GM21786 (cell line): ENCODE results near the gene SLC6A9.

Source experiments
- ATAC-seq: cut with Tn5 transposase; IDR thresholded peaks from one replicate; pipeline ENCODE4 v1.9.1; 2021; ENCODE audit not compliant: unreplicated experiment

The SLC6A9 gene

DNA sequence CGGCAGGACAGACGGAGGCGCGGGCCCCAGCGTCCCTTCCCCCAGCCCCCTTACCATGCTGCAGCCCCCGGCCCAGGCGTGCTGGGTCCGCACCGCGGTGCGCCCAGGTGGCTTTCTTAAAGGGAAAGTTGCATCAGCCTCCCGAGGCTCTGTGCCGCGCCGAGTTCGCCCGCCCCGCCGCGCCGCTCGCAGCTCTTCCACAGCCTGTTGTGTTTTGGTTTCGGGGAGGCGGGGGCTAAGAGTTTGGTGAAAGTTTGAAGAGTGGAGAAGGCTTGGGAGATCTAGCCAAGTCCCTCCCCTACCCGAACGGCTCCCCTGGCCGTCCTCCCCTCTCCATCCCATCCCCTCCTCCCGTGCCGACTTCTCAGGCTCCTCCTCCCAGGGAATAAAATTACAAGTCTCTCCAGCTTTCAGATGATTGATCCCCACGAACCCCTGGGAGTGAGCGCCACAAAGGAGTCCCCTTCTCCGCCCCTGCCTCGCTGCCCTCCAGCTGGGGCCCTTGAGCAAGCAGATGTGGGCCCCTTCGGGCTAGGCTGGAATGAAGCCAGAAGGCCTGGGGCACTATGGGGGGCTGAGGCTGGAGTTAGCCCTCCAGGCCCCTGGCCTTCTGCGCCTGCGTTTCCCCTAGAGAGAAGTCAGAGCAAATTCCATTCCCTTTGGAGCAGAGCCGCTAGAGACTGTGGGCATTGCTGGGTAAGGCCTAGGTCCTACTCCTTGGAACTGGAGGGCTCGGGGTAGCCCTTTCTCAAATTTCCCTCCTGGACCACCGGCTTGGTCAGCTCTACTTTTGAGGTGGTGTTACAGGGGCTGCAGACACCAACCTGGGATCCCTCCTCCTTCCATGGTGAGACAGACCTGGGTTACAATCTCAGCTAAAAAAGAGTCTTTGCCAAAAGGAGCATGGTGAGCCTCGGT, at the start of gene SLC6A9:
SLC6A9 (minus strand) TSS at position 211 of the 918 bp plus-strand sequence. CDS start 7,185 bp downstream, outside the sequence.
- no peak for ATAC-seq

DNA sequence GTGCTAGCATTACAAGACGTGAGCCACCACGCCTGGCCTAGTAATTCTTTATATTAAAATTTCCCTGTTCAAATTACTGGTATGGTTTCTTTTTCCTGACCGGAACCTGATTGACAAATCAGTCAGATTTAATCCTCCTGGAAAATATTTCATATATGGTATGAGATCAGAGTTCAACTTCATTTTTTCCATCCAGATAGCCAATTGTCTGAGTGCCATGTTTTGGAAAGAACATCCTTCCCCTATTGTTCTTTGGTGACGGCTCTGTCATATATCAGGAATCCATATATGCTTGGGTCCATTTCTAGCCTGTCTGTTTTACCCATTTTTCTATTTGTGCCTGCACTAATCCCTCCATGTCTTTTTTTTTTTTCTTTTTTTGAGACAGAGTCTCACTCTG, 48.3 kb upstream of the SLC6A9 start:
- no peak for ATAC-seq

DNA sequence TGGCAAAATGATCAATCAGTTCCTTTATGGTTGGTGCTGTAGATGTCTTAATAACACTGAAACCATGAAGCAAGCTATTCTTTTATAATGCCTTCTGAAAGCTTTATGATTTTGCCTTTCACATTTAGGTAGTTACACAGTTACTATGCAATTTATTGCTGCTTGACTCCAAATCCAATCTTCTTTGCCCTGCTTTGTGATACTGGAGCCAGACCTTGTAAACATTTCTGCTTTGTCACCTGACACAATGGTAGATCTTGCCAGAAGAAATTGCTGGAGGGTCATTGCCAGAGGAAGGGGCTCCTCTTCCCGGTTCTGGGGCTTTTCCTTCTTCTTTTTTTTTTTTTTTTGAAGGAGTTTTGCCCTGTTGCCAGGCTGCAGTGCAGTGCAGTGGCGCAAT, 46.8 kb upstream of the SLC6A9 start:
- no peak for ATAC-seq

DNA sequence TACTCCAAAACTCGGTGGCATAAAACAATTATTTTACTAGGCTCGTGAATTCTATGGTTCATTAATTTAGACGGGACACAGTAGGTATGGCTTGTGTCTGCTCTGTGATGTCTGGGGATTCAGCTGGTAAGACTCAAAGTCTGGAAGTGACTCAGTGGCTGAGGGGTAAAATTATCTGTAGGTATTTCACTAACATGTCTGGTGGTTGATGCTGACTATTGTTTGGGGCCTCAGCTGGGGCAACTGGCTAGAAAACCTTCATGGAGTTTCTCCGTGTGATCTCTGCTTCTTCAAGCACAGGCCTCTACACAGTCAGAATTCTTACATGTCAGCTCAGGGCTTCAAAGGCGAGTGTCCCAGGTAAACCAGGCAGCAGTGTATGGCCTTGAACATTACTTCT, 46.2 kb upstream of the SLC6A9 start:
- ATAC-seq: no peak

DNA sequence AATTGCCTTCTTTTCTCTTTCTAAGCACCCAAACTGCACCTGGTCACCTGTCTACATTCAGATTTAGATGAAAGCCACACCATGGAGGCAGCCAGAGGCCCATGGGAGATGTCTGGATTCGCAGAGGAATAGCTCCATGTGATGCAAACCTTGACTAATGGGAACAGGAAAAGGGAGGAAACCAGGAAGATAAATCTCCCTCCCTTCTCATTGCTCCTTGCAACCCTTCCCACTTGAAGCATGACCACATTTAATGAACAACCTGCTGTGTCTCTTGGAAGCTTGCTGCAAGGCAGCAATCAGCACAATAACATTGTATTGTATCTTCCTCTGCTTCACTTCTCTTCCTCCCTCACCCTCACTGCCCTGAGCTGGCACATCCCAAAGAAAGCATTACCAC, 44.8 kb upstream of the SLC6A9 start:
- no peak for ATAC-seq

DNA sequence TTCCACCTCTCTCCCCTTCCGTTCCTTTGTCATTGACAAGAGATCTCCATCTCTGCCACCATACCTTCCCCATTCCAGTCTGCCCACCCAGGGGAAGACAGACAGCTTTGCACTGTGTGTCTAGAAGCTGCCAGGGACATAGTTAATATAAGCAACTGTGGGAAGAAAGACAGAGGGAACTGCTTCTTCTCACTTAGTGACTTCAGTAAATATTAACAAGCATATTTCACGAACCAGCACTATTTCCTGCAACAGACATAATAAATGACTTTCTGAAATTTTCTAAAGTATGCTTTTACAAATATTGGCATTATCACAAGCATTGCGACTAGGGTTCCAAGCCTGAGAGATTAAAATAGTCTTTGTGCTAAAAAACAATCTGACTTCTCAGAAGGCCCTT, 43.2 kb upstream of the SLC6A9 start:
- ATAC-seq: no peak

DNA sequence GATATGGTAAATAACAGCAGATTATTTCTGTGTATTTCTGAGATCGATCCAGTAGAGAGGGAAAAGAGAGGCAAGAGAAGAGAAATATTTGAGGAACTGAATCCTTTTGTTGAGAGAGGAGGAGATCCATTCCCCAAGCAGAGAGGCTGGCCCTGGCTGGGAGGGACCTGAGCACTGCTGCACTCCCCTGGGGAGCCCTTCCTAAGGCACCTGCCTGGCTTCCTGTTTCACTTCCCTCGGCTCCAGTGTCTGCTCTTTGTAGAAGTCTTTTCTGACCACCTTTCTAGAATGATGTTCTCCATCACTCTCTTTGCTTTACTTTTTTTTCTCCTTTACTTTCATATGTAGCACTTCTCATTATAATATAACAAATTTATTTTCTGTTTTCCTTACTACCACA, 42.3 kb upstream of the SLC6A9 start:
- no peak for ATAC-seq

DNA sequence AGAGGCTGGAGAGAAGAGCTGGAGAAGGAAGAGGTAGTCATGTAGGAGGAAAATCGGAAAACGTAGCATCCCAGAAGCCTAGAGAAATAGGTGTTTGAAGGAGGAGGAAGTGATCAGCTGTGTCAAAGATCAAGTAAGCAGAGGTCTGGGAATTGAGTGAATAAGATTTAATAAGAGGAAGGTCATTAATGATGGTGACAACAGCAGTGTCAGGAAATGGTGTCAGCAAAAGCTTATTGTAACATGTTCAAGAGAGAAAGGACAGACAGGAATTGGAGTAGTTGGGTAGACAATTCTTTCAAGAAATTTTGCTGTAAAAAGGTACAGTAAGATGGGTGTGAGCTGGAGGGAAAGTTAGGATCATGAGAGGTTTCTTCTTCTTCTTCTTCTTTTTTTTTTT, 41.6 kb upstream of the SLC6A9 start:
- ATAC-seq: no peak

DNA sequence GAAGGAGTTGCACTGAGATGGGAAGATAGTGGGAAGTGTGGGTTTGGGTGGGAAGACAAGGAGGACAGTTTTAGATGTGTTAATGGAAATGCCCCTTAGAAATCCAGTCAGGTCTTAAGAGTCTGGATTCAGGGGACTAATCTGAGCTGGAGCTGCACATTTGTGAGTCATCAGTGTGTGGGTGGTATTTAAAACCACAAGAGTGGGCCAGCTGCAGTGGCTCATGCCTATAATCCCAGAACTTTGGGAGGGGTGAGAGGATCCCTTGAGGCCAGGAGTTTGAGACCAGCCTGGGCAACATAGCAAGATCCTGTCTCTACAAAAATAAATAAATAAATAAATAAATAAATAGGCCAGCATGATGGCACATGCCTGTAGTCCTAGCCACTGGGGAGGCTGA, 40.9 kb upstream of the SLC6A9 start:
- no peak for ATAC-seq

DNA sequence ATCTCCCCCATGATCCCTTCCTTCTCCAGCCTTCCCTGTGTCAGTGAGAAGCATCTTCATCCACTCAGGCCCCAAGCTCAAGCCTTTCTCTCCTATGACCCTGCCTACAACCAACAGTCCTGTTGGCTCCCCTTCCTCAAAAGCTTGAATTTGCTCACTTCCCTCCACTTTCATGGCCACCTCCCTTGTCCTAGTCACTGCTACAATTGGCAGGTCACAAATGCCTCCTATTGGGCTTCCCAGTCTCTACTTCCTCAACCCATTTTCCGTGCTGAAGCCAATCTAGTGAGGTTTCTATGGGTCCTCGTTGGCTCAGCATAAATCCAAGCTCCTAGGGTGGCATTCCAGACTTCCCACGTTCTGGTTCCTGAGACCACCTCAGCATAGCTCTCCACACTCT, 40.2 kb upstream of the SLC6A9 start:
- no peak for ATAC-seq

DNA sequence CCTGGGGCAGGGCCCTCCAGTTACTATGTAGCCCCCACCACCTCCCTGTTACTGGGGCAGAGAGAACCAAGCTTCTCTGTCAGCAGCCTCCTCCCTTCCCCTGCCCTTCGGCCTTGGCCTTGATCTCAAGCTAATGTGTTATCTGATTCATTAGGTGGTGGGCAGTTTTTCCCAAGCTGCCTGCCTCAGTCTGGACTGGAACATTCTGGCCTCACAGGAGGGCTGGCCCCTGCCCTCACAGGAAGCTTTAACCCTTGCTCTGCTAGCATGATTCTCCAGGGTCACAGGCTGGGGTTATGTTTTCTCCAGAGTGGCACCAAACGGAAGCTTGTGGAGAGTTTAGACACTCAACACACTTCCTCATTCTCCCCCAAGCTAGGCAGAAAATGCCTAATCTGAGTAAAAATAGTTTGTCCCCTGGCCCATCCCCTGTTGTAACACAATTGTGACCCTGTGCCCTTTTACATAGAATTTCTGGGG, 37.2 kb upstream of the SLC6A9 start:
- peak; percentile 54 for ATAC-seq

DNA sequence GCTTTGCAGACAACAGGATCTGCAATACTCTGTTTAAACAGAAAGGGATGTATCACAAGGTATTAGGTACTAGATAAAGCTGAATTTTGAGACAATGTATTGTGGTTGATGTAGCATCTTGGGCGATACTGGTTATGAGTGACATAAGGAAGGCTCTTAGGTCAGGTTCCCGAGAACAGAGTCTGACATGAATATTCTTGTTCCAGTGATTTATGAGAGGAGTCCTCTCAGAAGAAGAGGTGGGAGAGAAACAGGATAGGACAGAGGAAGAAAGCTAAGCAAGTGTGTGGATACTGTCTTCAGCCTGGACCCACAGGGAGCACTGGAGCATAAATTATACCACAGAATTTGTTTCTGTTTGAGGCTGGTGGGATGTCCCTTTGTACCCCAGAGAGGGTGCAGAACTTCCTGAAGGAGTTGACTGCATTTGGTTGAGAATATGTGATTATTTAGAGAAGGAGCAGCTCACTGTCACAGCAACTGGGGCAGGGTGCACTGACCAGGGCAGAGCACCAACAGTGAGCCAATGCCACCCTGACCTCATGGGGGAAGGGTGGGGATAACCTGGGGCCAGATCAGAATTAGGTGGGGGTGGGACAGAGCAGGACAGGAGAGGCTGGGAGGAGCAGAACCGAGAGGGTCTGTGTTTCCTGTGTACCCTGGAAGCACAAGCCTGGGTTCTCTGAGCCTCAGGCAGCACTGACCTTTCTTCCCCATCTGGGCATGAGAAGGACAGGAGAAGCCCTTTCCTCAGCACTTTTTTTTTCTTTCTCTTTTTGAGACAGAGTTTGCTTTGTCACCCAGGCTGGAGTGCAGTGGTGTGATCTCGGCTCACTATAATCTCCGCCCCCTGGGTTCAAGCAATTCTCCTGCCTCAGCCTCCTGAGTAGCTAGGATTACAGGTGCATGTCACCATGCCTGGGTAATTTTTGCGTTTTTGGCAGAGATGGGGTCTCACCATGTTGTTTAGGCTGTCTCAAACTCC, 36.3 kb upstream of the SLC6A9 start:
- ATAC-seq: no peak

DNA sequence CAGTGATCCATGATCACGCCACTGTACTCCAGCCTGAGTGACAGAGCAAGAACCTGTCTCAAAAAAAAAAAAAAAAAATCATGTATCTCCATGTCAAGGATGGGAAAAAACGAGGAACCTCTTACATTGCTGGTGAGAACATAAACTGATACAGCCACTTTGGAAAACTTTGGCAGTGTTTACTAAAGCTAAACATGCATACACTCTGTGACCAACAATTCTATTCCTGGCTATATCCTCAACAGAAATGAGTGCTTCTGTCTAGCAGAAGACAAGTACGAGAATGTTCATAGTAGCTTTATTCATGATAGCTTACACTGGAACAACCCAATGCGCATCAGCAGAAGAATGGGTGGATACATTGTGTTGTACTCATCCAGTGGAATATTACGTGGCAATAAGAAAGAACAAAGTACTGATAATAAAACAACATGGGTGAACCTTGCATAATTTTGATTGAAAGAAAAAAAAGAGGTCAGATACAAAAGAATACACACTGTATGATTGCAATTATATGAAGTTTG, 31.5 kb upstream of the SLC6A9 start:
- no peak for ATAC-seq

DNA sequence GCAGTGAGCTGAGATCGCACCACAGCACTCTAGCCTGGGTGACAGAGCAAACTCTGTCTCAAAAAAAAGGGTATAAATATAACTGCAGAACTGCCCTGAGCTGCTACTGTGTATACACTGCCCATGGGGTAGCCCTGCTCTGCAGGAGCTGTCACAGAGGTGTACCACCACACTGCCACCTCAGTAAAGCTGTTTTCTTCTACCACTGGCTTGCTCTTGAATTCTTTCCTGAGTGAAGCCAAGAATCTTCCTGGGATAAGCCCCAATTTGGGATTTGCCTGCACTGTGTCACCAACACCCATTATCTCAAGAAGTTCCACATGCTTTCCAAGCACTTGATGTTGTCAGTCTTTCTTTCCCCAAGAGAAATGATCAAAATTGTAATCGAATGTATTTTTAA, 30.6 kb upstream of the SLC6A9 start:
- no peak for ATAC-seq

DNA sequence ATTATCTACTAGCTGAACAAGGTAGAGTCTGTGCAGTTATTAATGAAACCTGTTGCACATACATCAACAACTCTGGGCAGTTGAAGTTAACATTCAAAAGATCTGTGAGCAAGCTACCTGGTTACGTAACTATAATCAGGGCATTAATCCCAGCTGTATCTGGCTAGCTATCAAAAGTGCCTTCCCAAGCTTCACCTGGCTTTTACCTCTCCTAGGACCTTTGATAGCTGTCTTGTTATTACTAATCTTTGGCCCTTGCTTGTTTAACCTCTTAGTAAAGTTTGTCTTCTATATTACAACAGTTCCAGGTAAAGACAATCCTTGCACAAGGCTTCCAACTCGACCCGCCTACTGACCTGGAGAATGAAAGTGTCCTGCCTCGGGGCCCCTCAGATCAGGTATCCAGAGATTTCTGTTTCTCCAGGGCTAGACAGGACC, 29.6 kb upstream of the SLC6A9 start:
- ATAC-seq: no peak

DNA sequence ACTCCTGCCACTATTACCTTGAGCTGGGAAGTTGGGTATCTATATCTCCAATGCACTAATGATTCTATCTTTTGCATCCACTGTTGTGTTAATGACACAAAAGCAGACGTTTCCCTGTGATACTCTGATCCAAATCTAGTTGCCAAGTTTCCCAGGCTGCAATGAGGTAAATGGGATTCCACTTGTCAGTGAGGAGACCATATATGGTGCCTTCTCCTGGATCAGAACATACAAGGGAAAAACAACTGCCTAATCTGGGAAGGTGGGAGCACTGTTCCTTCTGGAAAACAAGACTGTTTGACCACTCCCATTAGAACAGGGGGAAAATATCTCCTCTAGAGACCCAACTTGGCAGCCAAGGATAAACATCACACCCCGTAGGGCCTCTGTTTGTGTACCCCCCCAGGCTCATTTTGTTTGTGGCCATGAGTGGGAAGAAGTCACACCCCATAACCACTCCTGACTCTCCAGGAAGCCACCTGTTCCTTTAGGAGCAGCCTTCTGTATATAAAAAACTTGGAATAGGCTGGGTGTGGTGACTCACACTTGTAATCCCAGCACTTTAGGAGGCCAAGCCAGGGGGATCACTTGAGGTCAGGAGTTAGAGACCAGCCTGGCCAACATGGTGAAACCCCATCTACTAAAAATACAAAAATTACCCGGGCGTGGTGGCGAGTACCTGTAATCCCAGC, 28.5 kb upstream of the SLC6A9 start:
- ATAC-seq: no peak

DNA sequence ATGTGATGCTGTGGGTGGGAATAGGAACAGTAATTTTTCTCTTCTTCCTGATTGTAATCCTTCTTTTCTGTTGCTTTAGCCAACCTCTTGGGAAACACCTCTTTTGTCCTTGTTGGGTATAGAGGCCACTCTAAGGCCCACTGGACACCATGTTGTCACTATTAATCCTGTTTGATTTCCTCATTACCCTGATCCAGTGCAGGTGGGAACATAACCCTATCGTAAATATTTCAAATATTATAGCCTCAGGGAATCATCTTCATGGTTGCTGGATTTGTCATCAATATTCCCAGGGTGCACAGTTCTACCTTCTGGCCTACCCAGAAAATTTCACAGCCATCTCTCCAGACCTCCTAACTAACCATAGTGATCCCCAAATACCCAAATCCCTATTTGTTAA, 27.9 kb upstream of the SLC6A9 start:
- ATAC-seq: no peak

DNA sequence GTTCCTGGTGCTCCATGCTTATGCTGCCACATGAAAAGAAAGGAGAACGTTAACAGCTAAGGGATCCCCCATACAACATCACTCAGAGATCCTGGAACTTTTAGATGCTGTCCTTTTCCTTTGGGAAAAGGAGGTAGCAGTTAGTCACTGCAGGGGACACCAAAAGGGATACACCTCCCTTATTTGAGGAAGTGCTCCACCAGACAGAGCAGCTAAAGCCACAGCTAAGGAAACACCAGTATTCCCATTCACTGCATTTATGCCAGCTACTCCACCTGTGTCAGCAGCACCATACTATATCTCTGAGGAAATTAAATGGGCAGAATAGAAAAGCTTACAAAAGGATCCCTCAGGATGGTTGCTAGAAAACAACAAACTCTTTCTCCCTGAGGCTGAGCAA, 26.0 kb upstream of the SLC6A9 start:
- no peak for ATAC-seq

DNA sequence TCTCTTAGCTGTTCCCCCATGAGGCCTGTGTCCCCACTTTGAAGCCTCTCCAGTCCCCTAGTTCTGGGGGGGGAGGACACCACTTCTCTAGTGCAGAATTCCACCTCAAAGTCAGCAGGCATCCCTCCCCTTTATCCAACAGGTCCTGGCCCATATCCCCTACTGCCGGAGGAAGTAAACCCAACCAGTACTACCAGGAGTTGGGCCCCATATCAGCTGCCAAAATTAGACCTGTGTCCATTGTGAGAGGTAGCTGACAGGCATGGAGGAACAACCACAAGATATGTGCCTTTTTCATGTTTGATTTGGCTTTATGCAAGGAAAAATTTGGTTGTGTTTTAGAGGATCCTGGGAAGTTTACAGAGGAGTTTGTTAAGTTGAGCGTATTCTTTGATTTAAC, 22.1 kb upstream of the SLC6A9 start:
- ATAC-seq: no peak

DNA sequence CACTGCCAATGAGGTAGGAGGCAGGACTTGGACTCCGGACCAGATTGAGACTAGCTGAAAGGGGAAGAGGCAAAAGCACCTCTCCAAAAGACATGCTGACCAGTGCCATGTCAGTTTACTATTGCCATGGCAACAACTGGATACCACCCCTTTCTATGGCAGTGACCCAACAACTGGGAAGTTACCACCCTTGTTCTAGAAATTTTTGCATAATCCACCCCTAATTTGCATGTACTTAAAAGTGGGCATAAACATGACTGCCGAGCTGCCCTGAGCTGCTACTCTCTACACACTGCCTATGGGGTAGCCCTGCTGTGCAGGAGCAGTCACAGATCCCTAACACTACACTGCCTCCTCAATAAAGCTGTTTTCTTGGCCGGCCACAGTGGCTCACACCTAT, 19.0 kb upstream of the SLC6A9 start:
- ATAC-seq: no peak

DNA sequence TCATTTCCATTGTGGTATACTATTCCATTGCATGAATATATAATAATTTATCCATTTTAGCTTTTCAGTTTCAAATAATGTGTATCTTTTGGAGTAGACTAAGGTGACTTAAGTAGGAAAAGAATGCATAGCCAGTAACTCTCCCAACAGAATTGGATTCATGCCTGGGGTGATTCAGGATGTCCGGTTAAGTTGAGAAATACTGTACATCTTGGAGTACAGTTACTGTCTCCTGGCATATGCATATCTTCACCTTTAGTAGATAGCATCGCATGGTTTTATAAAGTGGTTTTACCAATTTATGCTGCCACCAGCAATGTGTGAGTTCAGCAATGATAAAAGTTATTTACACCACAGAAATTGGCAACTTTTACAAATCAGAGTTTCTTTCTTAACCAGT, 18.6 kb upstream of the SLC6A9 start:
- no peak for ATAC-seq
